ENCODE data around the gene CLTB.
A peak's percentile ranks its signal among the peaks of the same experiment; 100 is the strongest.

CLTB gene

DNA sequence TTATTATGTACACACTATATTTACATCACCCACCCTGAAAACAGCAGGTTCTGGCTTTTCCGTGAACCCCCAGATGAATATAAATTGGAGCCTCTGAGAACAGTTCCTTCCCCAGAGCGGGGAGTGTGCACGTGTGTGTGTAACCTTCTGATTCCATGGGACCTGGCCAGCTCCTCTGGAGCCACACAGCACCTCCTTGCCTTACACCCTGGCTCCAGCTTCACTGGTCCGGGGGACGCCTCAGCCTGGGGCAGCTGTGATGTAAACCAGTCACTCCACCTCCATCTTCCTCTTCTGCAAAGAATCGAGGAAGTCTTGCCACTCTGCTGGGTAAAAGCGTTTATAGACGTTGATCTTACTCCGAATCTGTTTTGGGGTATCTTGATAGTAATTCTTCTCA, 32.4 kb downstream of the CLTB start:
- Histone ChIP-seq H3K36me3 (peaks cover 0 to 35% (median 30%) of the 10 kb centered on the region in 3 donors), H3K27ac (no peak overlapping the region)
- intact Hi-C loops (cut with DNase I; ENCODE audit: low total_unique reads): no loop called here

GRCh38 chr5:176383248-176383905, 33.0 kb downstream of the CLTB start:
- no peak for TF ChIP-seq CTCF (IDR thresholded peaks at IDR 0.05)
- Histone ChIP-seq H3K27ac (peak overlapping the region in 1 of 2 donors; percentile 89), H3K4me3 (no peak overlapping the region), H3K27me3 (no peaks in the 10 kb centered on the region), H3K36me3 (peaks cover 0 to 35% (median 30%) of the 10 kb centered on the region in 3 donors), H3K4me1 (peaks cover 0 to 39% (median 31%) of the 10 kb centered on the region in 4 donors), H3K9me3 (no peaks in the 10 kb centered on the region)
- DNase-seq: no peak
- intact Hi-C loops (cut with DNase I; ENCODE audit: low total_unique reads): no loop called here

More for the DNA sequence above, 32.4 kb downstream of the CLTB start:
- H3K27me3 ChIP-seq: no peaks in the 10 kb centered on the region
- no peak for TF ChIP-seq CTCF (IDR thresholded peaks at IDR 0.05)
- no peak overlapping the region for H3K4me3 ChIP-seq
- DNase-seq: no peak
- no peaks in the 10 kb centered on the region for H3K9me3 ChIP-seq
- peaks cover 0 to 39% (median 31%) of the 10 kb centered on the region in 4 donors for H3K4me1 ChIP-seq

GRCh38 chr5:176382721-176383120, 33.6 kb downstream of the CLTB start:
- intact Hi-C loops (cut with DNase I; ENCODE audit: low total_unique reads): no loop called here
- H3K4me3 ChIP-seq: no peak overlapping the region
- peaks cover 0 to 35% (median 30%) of the 10 kb centered on the region in 3 donors for H3K36me3 ChIP-seq
- no peaks in the 10 kb centered on the region for H3K9me3 ChIP-seq
- H3K27ac ChIP-seq: peak overlapping the region; percentile 79 to 89
- no peak for DNase-seq
- TF ChIP-seq CTCF (IDR thresholded peaks at IDR 0.05): no peak
- peaks cover 0 to 34% (median 26%) of the 10 kb centered on the region in 4 donors for H3K4me1 ChIP-seq
- no peaks in the 10 kb centered on the region for H3K27me3 ChIP-seq

- DNase-seq: no peak
- Histone ChIP-seq H3K27me3 (no peaks in the 10 kb centered on the region), H3K36me3 (peaks cover 0 to 35% (median 30%) of the 10 kb centered on the region in 3 donors), H3K4me1 (peaks cover 0 to 27% (median 19%) of the 10 kb centered on the region in 4 donors), H3K27ac (peak overlapping the region; percentile 79 to 89), H3K4me3 (no peak overlapping the region), H3K9me3 (no peaks in the 10 kb centered on the region)
- intact Hi-C loops (cut with DNase I; ENCODE audit: low total_unique reads): no loop called here
- no peak for TF ChIP-seq CTCF (IDR thresholded peaks at IDR 0.05)
These were observed 34.4 kb downstream of the CLTB start for GRCh38 chr5:176381979-176382378.

DNA sequence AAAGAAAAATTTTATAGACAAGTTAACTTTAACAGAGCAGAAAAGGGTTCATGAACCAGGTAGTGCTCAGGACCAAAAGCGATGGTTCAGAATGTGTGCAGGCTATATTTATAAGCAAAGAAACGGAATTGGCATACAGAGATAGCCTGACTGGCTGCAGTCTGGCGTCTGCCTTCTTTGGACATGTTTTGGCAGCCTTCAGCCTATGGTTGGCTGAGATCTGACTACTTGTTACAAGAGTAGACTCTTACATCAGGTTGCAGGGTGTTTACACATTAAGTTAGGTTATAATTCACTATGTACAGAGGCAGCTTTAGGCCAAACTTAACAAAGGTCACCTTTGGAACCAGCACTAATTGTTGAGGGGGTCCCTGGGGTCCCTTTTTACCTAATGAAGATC, 34.9 kb downstream of the CLTB start:
- Histone ChIP-seq H3K36me3 (peaks cover 0 to 35% (median 30%) of the 10 kb centered on the region in 3 donors), H3K4me1 (peaks cover 0 to 22% (median 15%) of the 10 kb centered on the region in 4 donors), H3K27ac (peak overlapping the region; percentile 79 to 89), H3K9me3 (no peaks in the 10 kb centered on the region), H3K4me3 (no peak overlapping the region), H3K27me3 (no peaks in the 10 kb centered on the region)
- peak; percentile 59 to 79 for DNase-seq
- no peak for TF ChIP-seq CTCF (IDR thresholded peaks at IDR 0.05)
- intact Hi-C loops (cut with DNase I; ENCODE audit: low total_unique reads): no loop called here

All from tibial artery (tissue), 4 donors.